ENCODE results near the gene PLD4.

Gene PLD4

GRCh38 chr14:104885031-104885972 is 39.4 kb upstream of the PLD4 start:
- TF ChIP-seq CTCF (IDR thresholded peaks at IDR 0.05) = no peak
- Histone ChIP-seq H3K9me3 (no peaks in the 10 kb centered on the region), H3K27me3 (no peaks in the 10 kb centered on the region), H3K27ac (no peak overlapping the region), H3K36me3 (no peaks in the 10 kb centered on the region), H3K4me1 (ENCODE audit: control insufficient read depth in 1 of 2, insufficient read depth in 1 of 2, low read depth in 1 of 2, low read length in 1 of 2) (no peaks in the 10 kb centered on the region), H3K4me3 (ENCODE audit: low read depth in 1 of 2, low read length in 1 of 2) (no peak overlapping the region)

- Histone ChIP-seq H3K4me1 (ENCODE audit: control insufficient read depth in 1 of 2, insufficient read depth in 1 of 2, low read depth in 1 of 2, low read length in 1 of 2) (no peaks in the 10 kb centered on the region), H3K27ac (no peak overlapping the region), H3K36me3 (no peaks in the 10 kb centered on the region), H3K4me3 (ENCODE audit: low read depth in 1 of 2, low read length in 1 of 2) (no peak overlapping the region), H3K27me3 (no peaks in the 10 kb centered on the region), H3K9me3 (no peaks in the 10 kb centered on the region)
- no peak for TF ChIP-seq CTCF (IDR thresholded peaks at IDR 0.05)
Measured at GRCh38 chr14:104885973-104886689, 38.5 kb upstream of the PLD4 start.

- H3K27ac ChIP-seq = no peak overlapping the region
- H3K9me3 ChIP-seq = no peaks in the 10 kb centered on the region
- H3K27me3 ChIP-seq = no peaks in the 10 kb centered on the region
- no peak for TF ChIP-seq CTCF (IDR thresholded peaks at IDR 0.05)
- no peaks in the 10 kb centered on the region for H3K4me1 ChIP-seq (ENCODE audit: control insufficient read depth in 1 of 2, insufficient read depth in 1 of 2, low read depth in 1 of 2, low read length in 1 of 2)
- H3K36me3 ChIP-seq = no peaks in the 10 kb centered on the region
- no peak overlapping the region for H3K4me3 ChIP-seq (ENCODE audit: low read depth in 1 of 2, low read length in 1 of 2)
Measured at GRCh38 chr14:104886690-104887622, 37.7 kb upstream of the PLD4 start.

- Histone ChIP-seq H3K4me1 (ENCODE audit: control insufficient read depth in 1 of 2, insufficient read depth in 1 of 2, low read depth in 1 of 2, low read length in 1 of 2) (no peaks in the 10 kb centered on the region), H3K4me3 (ENCODE audit: low read depth in 1 of 2, low read length in 1 of 2) (no peak overlapping the region), H3K27me3 (no peaks in the 10 kb centered on the region), H3K27ac (no peak overlapping the region), H3K36me3 (no peaks in the 10 kb centered on the region), H3K9me3 (no peaks in the 10 kb centered on the region)
- TF ChIP-seq CTCF (IDR thresholded peaks at IDR 0.05) = no peak
Measured at GRCh38 chr14:104887623-104888488, 36.8 kb upstream of the PLD4 start.

All from neutrophil (primary cell).